ENCODE measurements around the gene ANKMY1.

The ANKMY1 gene

GRCh38 chr2:240456447-240457222 is 101.2 kb downstream of the ANKMY1 start:
- no peaks in the 10 kb centered on the region for H3K27me3 ChIP-seq (ENCODE audit: control insufficient read depth, insufficient read depth, low read length)
- no peak for TF ChIP-seq CTCF (IDR thresholded peaks at IDR 0.05)
- H3K27ac ChIP-seq: no peak overlapping the region

GRCh38 chr2:240455647-240456446 is 101.9 kb downstream of the ANKMY1 start:
- no peaks in the 10 kb centered on the region for H3K27me3 ChIP-seq (ENCODE audit: control insufficient read depth, insufficient read depth, low read length)
- no peak overlapping the region for H3K4me3 ChIP-seq (ENCODE audit: low read depth, low read length)
- H3K9me3 ChIP-seq (ENCODE audit: control insufficient read depth, low read length): no peaks in the 10 kb centered on the region
- no peak for TF ChIP-seq CTCF (IDR thresholded peaks at IDR 0.05)
- H3K9ac ChIP-seq: no peak overlapping the region
- no peak overlapping the region for H3K4me2 ChIP-seq (ENCODE audit: low read length)
- no peaks in the 10 kb centered on the region for H3K79me2 ChIP-seq
- H3K4me1 ChIP-seq: peaks cover 5% of the 10 kb centered on the region
- H3K27ac ChIP-seq: no peak overlapping the region
- no peak overlapping the region for H2AFZ ChIP-seq
- H3K36me3 ChIP-seq (ENCODE audit: control insufficient read depth, insufficient read depth, low read length): no peaks in the 10 kb centered on the region

More at GRCh38 chr2:240456447-240457222, 101.2 kb downstream of the ANKMY1 start:
- Histone ChIP-seq H2AFZ (no peak overlapping the region), H3K9me3 (ENCODE audit: control insufficient read depth, low read length) (no peaks in the 10 kb centered on the region), H3K79me2 (no peaks in the 10 kb centered on the region), H3K4me3 (ENCODE audit: low read depth, low read length) (no peak overlapping the region), H3K9ac (no peak overlapping the region), H3K4me2 (ENCODE audit: low read length) (no peak overlapping the region), H3K4me1 (peaks cover 5% of the 10 kb centered on the region), H3K36me3 (ENCODE audit: control insufficient read depth, insufficient read depth, low read length) (no peaks in the 10 kb centered on the region)

GRCh38 chr2:240455272-240455646 is 102.5 kb downstream of the ANKMY1 start:
- Histone ChIP-seq H3K27me3 (ENCODE audit: control insufficient read depth, insufficient read depth, low read length) (no peaks in the 10 kb centered on the region), H2AFZ (no peak overlapping the region), H3K4me3 (ENCODE audit: low read depth, low read length) (no peak overlapping the region), H3K27ac (no peak overlapping the region), H3K9me3 (ENCODE audit: control insufficient read depth, low read length) (no peaks in the 10 kb centered on the region), H3K4me2 (ENCODE audit: low read length) (no peak overlapping the region), H3K79me2 (no peaks in the 10 kb centered on the region), H3K9ac (no peak overlapping the region), H3K36me3 (ENCODE audit: control insufficient read depth, insufficient read depth, low read length) (no peaks in the 10 kb centered on the region), H3K4me1 (peaks cover 5% of the 10 kb centered on the region)
- TF ChIP-seq CTCF (IDR thresholded peaks at IDR 0.05): no peak

GRCh38 chr2:240454106-240454901 is 103.5 kb downstream of the ANKMY1 start:
- Histone ChIP-seq H3K4me2 (ENCODE audit: low read length) (no peak overlapping the region), H3K79me2 (no peaks in the 10 kb centered on the region), H3K4me1 (peaks cover 5% of the 10 kb centered on the region), H3K27me3 (ENCODE audit: control insufficient read depth, insufficient read depth, low read length) (no peaks in the 10 kb centered on the region), H3K9ac (no peak overlapping the region), H3K4me3 (ENCODE audit: low read depth, low read length) (no peak overlapping the region), H3K9me3 (ENCODE audit: control insufficient read depth, low read length) (no peaks in the 10 kb centered on the region), H3K27ac (no peak overlapping the region), H3K36me3 (ENCODE audit: control insufficient read depth, insufficient read depth, low read length) (no peaks in the 10 kb centered on the region), H2AFZ (no peak overlapping the region)
- TF ChIP-seq CTCF (IDR thresholded peaks at IDR 0.05): no peak

Data from parathyroid adenoma (tissue), 2 donors.